ENCODE measurements around the gene ROBO4. TPM values are rescaled to one million over a fixed set of nuclear protein-coding genes. Genes with fewer than 3 reads are reported as not detected.

ROBO4 gene
- total and polyA plus RNA-seq, 2 experiments from 2014 or later, result not detected

DNA sequence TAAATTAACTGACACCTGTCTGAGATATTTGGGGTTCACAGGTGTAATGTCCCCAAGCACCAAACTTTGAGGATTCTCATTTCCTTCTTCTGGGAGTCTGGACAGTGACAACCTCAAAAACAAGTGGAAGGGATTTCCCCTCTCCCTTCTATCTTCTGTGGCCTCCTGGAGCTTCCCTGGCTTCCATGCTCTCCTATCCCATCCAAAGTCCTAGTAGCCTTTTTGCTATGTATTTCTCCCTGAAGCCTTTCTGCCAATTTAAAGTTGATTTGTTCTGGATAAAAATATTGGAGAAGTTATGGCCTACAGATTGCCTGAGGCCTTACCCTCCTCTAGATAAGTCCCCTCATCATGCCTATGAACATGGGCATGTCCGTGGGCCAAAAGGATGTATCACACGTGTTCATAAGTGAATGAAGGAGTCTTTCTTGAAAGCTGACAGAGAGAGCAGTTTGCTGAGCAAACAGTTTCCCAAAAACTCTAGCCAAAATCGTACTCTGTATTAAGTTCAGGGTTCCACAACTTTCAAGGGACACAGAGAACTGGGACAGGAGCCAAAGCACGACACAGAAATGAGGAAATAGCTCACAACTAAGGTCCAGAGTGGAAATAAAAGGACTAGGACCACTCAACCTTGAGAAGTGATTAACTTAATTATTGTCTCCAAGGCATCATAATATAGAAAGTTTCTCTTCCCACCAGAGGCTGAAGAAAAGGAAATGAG lies 31.4 kb upstream of the ROBO4 start (continued):
- TF ChIP-seq ZNF331 (CRISPR knock-in tag; IDR thresholded peaks at IDR 0.05; ENCODE audit: low read depth), result no peak
- TF ChIP-seq, protein P1, sequence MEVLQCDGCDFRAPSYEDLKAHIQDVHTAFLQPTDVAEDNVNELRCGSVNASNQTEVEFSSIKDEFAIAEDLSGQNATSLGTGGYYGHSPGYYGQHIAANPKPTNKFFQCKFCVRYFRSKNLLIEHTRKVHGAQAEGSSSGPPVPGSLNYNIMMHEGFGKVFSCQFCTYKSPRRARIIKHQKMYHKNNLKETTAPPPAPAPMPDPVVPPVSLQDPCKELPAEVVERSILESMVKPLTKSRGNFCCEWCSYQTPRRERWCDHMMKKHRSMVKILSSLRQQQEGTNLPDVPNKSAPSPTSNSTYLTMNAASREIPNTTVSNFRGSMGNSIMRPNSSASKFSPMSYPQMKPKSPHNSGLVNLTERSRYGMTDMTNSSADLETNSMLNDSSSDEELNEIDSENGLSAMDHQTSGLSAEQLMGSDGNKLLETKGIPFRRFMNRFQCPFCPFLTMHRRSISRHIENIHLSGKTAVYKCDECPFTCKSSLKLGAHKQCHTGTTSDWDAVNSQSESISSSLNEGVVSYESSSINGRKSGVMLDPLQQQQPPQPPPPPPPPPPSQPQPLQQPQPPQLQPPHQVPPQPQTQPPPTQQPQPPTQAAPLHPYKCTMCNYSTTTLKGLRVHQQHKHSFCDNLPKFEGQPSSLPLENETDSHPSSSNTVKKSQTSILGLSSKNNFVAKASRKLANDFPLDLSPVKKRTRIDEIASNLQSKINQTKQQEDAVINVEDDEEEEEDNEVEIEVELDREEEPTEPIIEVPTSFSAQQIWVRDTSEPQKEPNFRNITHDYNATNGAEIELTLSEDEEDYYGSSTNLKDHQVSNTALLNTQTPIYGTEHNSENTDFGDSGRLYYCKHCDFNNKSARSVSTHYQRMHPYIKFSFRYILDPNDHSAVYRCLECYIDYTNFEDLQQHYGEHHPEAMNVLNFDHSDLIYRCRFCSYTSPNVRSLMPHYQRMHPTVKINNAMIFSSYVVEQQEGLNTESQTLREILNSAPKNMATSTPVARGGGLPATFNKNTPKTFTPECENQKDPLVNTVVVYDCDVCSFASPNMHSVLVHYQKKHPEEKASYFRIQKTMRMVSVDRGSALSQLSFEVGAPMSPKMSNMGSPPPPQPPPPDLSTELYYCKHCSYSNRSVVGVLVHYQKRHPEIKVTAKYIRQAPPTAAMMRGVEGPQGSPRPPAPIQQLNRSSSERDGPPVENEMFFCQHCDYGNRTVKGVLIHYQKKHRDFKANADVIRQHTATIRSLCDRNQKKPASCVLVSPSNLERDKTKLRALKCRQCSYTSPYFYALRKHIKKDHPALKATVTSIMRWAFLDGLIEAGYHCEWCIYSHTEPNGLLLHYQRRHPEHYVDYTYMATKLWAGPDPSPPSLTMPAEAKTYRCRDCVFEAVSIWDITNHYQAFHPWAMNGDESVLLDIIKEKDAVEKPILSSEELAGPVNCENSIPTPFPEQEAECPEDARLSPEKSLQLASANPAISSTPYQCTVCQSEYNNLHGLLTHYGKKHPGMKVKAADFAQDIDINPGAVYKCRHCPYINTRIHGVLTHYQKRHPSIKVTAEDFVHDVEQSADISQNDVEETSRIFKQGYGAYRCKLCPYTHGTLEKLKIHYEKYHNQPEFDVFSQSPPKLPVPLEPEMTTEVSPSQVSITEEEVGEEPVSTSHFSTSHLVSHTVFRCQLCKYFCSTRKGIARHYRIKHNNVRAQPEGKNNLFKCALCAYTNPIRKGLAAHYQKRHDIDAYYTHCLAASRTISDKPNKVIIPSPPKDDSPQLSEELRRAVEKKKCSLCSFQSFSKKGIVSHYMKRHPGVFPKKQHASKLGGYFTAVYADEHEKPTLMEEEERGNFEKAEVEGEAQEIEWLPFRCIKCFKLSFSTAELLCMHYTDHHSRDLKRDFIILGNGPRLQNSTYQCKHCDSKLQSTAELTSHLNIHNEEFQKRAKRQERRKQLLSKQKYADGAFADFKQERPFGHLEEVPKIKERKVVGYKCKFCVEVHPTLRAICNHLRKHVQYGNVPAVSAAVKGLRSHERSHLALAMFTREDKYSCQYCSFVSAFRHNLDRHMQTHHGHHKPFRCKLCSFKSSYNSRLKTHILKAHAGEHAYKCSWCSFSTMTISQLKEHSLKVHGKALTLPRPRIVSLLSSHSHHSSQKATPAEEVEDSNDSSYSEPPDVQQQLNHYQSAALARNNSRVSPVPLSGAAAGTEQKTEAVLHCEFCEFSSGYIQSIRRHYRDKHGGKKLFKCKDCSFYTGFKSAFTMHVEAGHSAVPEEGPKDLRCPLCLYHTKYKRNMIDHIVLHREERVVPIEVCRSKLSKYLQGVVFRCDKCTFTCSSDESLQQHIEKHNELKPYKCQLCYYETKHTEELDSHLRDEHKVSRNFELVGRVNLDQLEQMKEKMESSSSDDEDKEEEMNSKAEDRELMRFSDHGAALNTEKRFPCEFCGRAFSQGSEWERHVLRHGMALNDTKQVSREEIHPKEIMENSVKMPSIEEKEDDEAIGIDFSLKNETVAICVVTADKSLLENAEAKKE (CRISPR knock-in tag; IDR thresholded peaks at IDR 0.05), result no peak

DNA sequence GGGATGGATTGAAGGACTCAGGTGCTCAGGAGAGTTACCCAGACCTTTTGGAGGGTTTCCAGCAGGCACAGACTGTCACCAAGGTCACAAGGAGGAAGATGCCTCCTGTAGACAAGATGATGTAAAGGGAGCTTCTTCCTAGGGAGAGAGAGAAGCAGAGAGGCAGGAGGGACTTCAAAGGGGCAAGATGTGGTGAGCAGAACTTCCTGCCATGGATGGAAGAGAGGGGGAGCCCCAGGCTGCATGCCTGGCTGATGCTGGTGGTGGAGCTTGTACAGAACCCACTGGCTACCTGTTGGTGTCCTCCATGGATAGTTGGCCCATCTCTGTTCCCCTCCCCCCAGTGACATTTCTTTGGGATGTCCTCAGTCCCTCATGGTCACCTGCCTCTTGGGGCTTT lies 25.6 kb upstream of the ROBO4 start:
- DNase-seq (ENCODE audit: low spot score), result no peak
- no peak overlapping the region for H2AFZ ChIP-seq
- H4K20me1 ChIP-seq (replicated peaks; ENCODE audit: insufficient read depth), result no peaks in the 10 kb centered on the region
- H3K27ac Mint-ChIP-seq, result no peak overlapping the region
- H3K36me3 Mint-ChIP-seq (ENCODE audit: low read depth), result no peaks in the 10 kb centered on the region; the same call in 2 of the 3 replicates
- H3K9me2 ChIP-seq (ENCODE audit: insufficient read depth), result peaks cover 9% of the 10 kb centered on the region; the same call in 1 of the 2 replicates
- H3K4me1 Mint-ChIP-seq, result no peaks in the 10 kb centered on the region
- H3K4me3 ChIP-seq, result no peak overlapping the region
- no peaks in the 10 kb centered on the region for H3K79me2 ChIP-seq (replicated peaks; ENCODE audit: insufficient read depth)
- no peak overlapping the region for H3K27ac ChIP-seq (ENCODE audit: low read depth)
- H3F3A ChIP-seq (replicated peaks; ENCODE audit: low read depth), result 0 out of 2 replicates have a peak, but pooled peaks cover 3% of the 10 kb centered on the region
- TF ChIP-seq ETS1 (IDR thresholded peaks at IDR 0.05) (no peak), NANOG (IDR thresholded peaks at IDR 0.05; ENCODE audit: borderline replicate concordance) (no peak), EZH2 (IDR thresholded peaks at IDR 0.05; ENCODE audit: low read depth, unreplicated experiment) (no peak), ZNF331 (CRISPR knock-in tag; IDR thresholded peaks at IDR 0.05; ENCODE audit: low read depth) (no peak), CREB1 (CRISPR knock-in tag; IDR thresholded peaks at IDR 0.05; ENCODE audit: low read depth) (no peak), JUNB (IDR thresholded peaks at IDR 0.05; ENCODE audit: unreplicated experiment) (no peak), ZNF114 (CRISPR knock-in tag; IDR thresholded peaks at IDR 0.05) (no peak)
- TF ChIP-seq, protein P1 (CRISPR knock-in tag; IDR thresholded peaks at IDR 0.05), result no peak
- ATAC-seq, result no peak
- peaks cover 46% of the 10 kb centered on the region for H3K27me3 Mint-ChIP-seq (ENCODE audit: insufficient read depth, low read depth, poor library complexity)
- no peaks in the 10 kb centered on the region for H3K4me1 ChIP-seq (ENCODE audit: insufficient read depth)
- H3K9me3 Mint-ChIP-seq, result peaks cover 19% of the 10 kb centered on the region
- H3K4me3 Mint-ChIP-seq, result no peak overlapping the region
- peaks cover 60% of the 10 kb centered on the region for H3K27me3 ChIP-seq (ENCODE audit: insufficient read depth)
- H3K4me2 ChIP-seq, result no peak overlapping the region
- no peaks in the 10 kb centered on the region for H3K36me3 ChIP-seq (ENCODE audit: insufficient read depth)
